ENCODE data around the gene HIPK3.

Gene HIPK3

DNA sequence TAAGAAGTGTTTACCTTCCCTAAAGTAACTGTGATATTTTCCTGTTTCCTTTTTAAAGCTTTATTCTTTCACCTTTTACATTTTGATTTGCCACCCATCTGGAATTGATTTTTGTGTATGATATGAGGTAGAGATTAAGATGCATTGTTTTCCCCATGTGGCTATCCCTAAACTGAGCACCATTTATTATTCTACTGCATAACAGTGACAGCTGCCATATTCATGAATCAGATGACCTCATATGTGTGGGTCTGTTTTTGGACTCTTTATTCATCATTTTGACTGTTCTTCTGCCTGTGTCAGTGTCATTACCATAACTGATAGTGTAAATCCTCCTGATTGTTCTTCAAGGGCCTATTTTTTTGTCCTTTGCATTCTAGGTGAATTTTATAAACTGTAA is 50.8 kb downstream of the HIPK3 start:
- no peak for DNase-seq (ENCODE audit: low spot score)

DNA sequence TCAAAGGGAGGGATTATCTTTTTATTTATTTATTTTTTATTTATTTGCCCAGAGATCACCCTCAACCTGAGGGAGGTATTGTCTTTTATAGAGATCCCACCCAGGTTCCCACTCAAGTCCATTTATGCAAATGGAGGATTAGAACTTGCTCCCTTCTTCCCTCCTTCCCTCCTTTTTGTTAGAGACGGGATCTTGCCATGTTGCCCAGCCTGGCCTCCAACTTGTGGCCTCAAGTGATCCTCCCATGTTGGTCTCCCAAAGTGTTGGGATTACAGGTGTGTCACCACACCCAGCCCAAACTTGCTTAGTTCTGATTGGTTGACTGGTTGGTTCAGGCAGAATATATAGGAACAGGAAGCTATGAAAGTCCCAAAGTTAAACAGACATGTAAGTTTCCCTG is 51.9 kb downstream of the HIPK3 start:
- DNase-seq (ENCODE audit: low spot score): no peak

DNA sequence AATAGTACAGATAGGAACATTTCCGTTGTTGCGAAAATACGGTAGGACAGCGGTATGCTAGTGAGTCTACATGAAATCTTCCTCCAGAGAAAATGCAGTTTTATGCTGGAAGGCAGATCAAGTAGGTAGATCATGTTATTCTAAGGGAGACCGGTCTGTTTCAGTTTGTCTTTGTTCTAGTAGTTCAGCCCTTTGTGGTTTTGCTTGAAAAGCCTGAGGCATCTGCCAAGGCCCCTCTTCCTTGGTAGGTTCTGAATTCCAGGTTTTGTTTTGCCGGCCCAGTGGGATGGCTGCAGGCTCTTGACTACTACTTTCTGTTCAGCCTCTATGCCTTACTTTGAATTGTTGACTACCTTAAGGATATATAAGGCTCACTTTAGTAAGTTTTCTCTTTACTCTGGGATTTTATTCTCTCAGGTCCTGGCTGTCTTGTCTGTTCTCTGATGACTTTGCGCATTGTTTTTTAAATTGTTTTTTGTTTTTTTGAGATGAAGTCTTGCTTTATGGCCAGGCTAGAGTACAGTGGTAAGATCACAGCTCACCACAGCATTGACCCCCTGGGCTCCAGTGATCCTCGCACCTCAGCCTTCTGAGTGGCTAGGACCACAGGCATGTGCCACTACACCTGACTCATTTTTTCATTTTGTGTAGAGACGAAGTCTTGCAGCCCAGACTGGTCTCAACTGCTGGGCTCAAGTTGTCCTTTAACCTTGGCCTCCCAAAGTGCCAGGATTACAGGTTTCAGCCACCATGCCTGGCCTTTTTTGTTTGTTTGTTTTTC is 53.7 kb downstream of the HIPK3 start:
- no peak for DNase-seq (ENCODE audit: low spot score)

DNA sequence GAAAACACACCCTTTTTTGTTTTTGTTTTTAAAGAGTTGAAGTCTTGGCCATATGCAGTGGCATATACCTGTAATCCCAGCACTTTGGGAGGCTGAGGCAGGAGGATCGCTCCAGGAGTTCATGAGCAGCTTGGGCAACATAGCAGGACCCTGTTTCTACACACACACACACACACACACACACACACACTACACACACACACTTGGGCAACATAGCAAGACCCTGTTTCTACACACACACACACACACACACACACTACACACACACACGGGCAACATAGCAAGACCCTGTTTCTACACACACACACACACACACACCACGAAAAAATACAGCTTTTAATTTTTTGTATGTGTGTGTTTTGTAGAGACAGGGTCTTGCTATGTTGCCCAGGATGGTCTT is 54.5 kb downstream of the HIPK3 start:
- DNase-seq (ENCODE audit: low spot score): no peak

DNA sequence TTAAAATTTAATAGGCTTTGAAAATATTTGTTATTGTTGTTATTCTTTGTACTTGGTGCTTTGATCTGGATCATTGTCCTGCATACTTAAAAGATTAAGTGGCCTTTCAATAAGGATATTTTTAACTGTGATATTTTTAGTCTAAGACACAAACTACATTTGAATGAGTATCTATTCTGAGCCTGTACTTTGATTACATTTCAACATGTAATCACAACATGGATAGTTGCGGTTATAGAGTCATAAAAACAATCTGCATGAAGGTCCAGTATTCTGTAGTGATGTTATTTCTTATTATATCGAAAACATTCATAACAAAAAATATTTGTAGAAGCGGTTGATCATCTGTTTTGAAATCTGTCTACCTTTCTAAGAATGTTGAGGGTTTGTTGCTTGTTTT is 58.6 kb downstream of the HIPK3 start:
- no peak for DNase-seq (ENCODE audit: low spot score)

DNA sequence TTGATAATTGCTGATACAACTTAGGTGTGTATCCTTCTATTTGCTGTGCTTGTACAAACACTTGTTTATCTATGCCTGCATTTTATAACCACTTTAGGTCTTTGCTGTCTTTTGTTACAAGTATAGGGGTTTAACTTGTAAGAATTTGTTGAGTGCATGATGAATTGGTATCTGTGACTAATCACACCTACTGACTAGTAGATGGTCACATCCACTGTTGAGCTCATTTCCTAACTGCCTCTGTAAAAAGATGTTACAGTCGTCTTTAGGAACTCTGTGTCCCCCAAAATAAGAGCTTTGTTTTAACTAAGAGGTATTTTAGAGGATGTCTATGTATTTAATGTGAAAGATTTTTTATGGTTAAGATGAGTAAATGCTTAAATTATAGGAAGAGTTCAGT is 60.5 kb downstream of the HIPK3 start:
- no peak for DNase-seq (ENCODE audit: low spot score)

DNA sequence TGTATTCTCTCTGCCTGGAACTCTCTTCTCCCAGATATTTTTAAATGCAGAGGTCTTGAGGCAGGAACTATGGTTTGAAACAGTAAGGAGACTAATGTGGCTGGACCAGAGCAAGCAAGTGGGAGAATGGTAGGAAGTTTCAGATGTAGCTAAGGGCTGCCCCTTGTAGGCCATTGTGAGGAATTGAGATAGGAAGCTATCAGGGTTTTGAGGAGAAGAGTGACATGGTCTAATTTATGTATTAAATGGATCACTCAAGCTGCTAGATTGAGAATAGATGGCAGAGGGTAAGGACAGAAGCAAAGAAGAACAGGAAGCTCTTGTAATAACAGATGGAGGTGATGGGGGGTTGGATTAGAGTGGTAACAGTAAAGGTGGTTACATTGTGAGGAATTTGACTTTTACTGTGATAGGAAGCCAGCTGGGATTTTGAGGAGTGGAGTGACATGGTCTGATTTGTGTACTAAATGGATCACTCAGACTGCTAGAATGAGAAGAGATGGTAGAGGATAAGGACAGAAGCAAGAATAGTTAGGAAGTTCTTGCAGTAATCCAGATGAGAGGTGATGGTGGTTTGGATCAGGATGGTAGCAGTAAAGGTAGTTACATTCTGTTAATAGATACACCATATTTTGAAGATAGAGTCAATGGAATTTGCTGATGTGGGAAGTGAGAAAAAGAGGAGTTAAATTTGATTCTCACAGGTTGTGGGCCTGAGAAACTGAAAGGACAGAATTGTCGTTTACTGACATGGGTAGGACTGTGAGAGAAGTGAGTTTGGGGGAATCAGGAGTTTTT is 63.0 kb downstream of the HIPK3 start:
- no peak for DNase-seq (ENCODE audit: low spot score)

DNA sequence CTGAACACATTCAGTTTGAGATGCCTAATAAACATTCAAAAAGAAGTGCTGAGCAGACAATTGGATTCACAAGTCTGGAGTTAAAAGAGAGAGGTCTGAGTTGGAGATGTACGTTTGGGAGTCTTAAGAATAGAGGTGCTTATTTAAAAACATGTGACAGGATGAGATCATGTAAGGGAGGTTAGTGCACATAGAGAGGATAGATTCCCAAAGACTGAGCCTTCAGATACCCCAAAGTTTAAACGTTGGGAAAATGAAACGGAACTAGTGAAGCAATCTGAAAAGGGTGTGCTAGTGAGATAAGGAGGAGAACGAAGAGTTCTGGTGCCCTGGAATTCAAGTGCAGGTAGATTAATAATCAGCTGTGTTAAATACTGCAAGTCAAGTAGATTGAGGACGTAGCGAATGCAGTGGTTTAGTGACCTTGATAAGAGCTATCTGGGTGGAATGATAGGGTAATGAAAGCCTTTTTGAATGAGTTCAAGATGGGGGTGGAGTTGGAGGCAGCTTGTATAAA is 63.7 kb downstream of the HIPK3 start:
- DNase-seq (ENCODE audit: low spot score): no peak

DNA sequence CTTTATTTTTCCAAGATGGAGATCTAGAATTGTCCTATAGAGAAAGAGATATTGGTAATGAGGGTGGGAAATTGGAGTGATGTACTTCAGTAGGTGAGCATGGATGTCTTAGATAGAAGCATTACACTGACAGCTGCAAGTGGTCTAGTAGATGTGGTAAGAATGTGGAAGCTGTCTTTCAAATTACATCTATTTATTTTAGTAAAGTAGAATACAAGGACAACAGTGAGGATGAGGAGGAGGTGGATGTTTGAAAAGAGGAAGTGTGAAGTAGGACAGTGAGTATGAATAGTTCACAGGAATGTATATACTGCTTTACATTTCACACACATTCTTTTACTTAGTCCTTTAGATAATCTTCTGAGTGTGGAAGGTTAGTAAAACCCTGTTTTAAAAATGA is 64.2 kb downstream of the HIPK3 start:
- no peak for DNase-seq (ENCODE audit: low spot score)

DNA sequence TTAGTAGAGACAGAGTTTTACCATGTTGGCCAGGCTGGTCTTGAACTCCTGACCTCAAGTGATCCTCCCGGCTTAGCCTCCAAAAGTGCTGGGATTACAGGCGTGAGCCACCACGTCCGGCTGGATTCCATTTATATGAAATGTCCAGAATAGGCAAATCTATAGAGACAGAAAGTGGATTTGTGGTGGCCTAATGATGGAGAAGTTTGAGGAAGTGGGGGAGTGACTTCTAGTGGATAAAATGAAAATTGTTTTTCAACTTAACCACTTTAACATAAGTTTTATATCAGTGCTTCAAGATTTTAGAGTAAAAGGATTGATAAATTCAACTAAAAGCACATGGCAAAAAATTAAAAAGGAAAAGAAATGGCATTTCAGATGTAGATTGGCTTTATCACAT is 66.2 kb downstream of the HIPK3 start:
- no peak for DNase-seq (ENCODE audit: low spot score)

DNA sequence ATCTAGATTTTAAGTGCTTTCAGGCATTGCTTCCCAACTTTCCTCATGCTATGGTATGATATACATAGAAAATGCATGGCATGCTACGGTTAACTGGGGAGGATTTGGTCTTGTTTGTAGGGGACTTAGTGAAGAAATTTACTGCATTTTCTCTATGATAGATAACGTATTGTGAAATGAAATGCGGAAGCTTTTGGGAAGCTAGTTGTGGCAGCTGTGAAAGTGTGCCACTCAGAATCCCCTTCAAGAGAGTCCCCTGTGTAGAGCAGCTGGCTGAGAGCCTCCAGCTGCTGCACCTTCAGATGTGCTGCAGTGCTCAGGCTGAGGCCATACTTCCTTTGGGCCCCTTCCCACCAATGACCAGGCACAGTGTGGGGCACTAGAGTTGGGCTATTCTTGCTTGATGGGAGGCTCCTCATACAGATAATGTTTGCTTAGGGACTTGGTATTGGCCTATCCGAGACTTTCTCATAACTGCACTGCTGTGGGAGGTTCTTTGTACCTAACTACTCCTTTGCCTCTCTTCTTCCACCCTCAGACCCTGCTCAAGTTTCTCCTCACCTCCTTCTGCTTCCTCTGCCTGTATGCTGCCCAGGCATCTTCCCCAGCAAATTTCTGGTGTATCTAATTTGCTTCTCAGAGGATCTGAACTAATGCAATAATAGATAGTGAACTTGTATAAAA is 67.3 kb downstream of the HIPK3 start:
- DNase-seq (ENCODE audit: low spot score): no peak

DNA sequence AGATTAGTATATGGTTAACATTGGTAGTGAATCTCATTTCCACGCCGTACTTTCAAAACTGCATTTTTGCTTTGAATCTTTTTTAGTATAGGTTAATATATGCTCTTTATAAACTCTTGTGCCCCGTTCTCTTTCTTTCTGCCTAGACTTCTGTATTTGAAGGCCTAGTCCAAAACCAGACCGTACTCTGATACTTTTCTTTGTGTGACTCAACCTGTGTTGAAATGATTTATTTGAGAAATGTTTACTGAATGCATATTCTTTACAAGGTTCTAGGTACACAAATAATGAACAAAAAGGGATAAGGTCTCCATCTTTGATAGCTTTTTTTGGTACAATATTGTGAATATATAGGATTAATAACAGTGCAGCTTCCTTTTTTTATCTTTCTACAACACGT is 68.3 kb downstream of the HIPK3 start:
- no peak for DNase-seq (ENCODE audit: low spot score)

DNA sequence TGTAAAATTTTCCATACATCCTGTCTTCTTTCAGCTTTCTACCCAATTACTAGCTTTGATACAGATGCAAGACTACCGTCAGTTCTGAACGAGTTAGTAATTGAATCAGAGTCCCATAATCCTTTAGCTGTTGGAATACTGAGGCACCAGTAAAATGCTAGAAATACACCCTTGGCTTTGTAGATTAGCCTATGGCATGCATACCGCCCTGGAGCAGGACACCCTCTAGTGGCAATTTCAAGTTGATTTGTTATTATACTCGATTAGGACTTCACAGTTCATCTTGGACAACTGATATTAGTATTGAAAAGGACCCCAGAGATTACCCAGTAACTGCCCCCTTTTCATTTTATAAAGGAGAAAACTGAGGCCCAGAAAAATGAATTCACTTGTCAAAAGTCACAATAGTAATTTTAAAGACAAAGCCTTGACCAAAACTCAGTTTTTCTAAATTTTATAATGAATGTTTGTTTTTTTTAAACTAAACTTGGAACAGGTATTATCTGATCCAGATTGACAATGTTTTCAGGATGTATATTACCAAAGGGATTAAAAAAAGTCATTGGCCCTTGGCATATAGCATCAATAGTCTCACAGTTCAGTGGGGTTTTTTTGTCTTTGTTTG is 72.6 kb downstream of the HIPK3 start:
- peak; percentile 66 for DNase-seq (ENCODE audit: low spot score)

DNA sequence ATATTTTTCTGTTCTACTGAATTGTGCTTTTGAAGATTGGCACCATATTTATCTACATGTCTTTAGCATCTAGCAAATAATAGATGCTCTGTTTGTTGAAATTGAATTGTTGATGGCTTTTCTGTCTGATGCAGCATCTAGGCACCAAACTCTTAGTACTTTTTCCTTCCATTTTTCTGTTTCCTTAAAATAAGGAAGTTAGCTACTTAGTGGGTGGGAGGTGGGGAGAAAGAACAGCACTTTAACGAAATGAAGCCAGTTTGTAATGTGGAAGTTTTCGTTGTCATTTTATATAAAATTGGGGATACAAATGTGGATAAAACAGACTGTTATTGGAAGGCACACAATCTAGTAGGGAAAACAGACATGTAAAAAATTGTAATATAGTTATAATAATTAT is 76.6 kb downstream of the HIPK3 start:
- no peak for DNase-seq (ENCODE audit: low spot score)

DNA sequence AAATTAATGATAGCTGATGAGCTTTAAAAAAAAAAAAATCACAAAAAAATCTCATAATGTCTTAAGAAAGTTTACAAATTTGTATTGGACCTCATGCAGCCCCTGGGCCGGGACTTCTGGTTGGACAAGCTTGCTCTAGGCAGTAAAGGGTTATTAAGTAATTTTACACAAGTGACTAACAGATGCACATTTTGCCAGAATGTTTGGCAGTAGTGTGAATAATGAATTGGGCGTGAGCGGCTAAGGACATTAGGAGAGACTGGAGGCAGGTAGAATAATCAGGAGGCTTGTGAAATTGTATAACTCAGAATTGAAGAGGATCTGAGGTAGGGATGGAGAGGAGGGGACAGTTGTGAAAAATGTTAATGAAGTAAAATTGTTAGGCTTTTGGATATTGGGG is 77.4 kb downstream of the HIPK3 start:
- DNase-seq (ENCODE audit: low spot score): no peak

DNA sequence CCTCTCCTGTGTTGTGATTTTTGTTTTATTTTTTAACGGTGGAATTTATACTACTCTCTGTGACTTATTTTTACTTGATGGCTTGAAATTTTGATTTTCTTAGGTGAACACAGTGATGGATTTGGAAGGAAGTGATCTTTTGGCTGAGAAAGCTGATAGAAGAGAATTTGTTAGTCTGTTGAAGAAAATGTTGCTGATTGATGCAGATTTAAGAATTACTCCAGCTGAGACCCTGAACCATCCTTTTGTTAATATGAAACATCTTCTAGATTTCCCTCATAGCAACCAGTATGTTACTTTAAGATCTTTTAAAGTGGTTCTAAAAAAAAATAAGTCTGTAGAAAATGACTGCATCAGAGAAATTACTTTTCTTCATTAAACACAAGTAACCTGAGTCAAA is 82.1 kb downstream of the HIPK3 start:
- no peak for DNase-seq (ENCODE audit: low spot score)

DNA sequence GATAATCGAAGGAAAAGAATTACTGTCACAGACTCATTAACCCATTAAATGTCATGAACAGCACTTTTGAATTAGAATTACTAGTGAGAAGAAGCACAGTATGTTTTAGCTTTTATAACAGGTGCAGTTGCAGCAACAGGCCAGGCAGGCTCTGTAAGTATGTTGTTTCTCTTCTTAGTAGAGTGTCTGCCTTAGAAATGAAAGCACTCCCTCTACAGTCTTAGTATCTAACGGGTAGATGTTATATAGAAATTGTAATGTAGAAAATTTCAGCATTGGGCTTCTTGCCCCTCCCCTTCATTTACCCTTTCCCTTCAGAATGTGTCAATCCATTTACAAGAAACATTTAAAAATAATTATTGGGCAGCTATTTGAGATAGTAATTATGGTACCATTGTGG is 87.4 kb downstream of the HIPK3 start:
- no peak for DNase-seq (ENCODE audit: low spot score)

DNA sequence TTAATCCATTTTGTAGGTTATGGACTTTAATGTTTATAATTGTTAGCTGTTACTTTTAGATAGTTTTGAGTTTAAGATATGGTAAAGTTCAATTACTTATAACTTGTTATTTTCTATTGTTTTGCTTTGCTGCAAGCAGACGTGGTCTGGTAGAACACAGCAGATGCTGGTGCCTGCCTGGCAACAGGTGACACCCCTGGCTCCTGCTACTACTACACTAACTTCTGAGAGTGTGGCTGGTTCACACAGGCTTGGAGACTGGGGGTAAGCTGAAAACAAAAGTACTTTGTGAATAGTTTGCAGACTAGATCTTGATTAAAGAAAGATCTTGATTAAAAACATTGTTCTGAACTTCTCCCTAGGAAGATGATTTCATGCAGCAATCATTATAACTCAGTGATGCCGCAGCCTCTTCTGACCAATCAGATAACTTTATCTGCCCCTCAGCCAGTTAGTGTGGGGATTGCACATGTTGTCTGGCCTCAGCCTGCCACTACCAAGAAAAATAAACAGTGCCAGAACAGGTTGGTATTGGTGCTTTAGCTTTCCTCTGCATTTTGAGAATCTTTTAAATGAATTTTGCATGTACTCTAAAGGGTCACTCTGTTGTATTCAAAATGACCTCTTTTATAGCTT is 90.4 kb downstream of the HIPK3 start:
- no peak for DNase-seq (ENCODE audit: low spot score)

DNA sequence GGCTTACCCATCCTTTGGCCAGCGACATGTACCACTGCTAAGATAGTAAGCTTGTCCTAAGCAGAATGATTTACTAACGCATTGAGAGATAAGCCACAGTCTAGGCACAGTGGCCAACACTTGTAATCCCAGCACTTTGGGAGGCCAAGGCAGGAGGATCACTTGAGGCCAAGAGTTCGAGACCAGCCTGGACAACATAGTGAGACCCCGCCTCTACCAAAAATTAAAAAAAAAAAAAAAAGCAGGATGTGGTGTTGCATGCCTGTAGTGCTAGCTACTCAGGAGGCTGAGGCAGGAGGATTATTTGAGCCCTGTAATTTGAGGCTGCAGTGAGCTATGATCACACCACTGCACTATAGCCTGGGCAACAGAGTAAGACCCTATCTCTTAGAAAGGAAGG is 93.1 kb downstream of the HIPK3 start:
- no peak for DNase-seq (ENCODE audit: low spot score)

DNA sequence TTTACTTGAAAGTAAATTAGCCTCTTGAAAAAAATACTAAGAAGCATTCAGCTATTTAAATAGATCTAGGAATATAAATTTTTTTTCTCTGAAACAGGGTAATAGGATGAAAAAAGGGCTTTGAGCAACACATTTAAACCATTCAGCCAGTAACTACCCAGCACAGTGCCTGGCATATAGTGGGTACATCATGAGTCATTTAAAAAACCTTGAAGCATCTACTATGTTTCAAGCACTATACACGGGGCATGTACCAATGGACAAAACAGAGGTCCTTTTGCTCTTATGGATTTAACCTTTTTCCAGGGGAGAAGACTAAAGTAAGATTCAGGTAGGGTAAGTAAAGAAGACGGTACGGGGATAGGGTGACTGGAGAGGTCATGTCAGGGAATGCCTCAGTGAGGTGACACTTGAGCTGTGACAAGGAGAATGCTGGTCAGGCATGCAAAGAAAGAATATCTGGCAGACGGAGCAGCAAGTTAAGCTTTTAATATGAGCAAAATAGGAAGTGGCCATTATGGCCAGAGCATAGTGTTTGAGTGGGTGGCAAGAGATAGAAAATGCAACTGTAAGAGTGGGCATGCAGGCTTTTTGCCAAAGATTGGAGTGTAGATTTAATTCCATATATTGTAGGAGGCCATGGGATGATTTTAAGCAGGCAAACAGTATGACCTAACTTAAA is 101.1 kb downstream of the HIPK3 start:
- no peak for DNase-seq (ENCODE audit: low spot score)

DNA sequence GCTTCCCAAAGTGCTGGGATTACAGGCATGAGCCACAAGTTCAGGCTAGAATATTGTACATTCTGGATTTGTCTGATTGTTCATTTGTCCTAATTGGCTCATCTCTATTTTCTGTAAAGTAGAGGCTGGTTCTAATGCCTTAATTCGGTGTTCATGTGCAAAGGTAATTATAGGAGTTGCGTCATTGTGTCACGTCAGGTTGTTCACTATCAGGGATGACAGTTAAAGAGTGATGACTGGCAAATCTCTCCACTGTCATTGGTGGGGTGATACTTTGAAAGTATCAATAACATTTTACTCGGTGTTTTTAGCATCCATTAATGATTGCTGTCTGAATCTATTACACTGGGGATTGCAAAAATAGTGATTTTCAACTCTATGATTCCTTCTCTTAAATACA is 103.5 kb downstream of the HIPK3 start:
- DNase-seq (ENCODE audit: low spot score): no peak

Measured in CD4-positive, alpha-beta T cell treated with Interleukin-2 at 100 ng/mL for 4 hours (primary cell).